KBM-7 (cell line): ENCODE results near the gene SHISA6.

ENCODE experiments used
- DNase-seq: peaks from one replicate; pipeline ENCODE4 v3.0.0-alpha.2; 2015
- in situ Hi-C: fragments of 300-500 bp; cut with MboI; formaldehyde crosslinking; loops from 2 replicates; pipeline ENCODE4 v1.14.3; 2020; ENCODE audit warnings: low sequenced_read_pairs, low pct_unique_long_range_greater_than_20kb, mixed read lengths

Gene SHISA6

DNA sequence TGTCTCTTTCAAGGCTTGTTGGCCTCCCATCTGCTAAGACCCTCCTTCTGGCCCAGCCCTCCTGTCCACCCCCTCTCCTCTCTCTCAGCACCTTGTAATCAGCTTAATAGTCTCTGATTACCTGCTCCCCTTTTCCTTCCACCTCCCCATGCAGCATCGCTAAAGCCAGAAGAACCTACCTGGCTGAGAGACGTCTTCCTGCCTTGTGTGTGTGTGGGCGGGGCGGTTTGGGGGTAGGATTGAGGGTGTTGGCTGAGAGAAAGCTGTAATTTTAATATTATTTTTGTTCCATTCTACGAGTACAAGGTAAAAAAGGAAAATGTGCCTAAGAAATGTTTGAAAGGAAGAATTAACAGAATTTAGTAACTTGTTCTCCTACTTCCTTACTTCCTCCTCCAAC lies 360.6 kb downstream of the SHISA6 start:
- in situ Hi-C loops = no loop called here
- no peak for DNase-seq

DNA sequence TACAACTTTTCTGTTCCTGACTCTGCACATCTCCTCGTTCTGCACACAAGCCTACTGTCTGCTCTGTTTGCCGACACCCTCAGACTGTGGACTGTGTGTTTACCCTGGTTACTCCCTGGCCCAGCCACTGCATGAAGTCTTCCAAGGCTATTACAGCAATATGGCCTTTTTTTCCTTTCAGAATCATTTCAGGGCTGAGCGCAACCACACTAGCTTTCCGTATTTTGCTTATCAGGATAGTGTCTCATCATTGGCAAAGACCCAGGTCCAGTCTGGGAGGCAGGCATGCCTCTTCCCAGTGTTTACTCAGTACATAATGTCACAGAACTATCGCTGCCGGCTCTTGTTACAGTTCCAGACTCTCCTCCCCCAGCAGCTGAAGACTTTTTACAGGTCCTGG lies 367.4 kb downstream of the SHISA6 start:
- DNase-seq = no peak
- in situ Hi-C loops = no loop called here

- in situ Hi-C loops = no loop called here
- DNase-seq = no peak
Measured at GRCh38 chr17:11610999-11611566, 370.1 kb downstream of the SHISA6 start.

DNA sequence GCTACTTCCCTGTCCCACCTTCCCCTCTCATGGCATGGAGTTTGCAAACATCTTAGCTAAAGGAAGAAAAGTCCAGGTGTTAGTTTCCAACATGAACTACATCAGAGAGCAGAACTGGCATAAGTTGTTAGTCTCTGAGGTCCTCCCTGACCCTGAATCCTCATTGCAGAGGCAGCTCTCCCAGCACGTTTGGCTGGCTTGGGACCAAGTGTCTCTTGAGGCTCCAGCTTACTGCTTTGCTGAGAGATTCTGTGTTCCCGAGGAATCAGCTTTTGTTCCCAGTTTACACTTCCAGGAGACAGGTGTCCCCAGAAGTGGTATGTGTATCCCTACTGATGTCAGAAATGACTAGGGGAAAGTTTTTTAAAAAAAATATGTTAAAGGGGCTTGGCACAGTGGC lies 371.9 kb downstream of the SHISA6 start:
- in situ Hi-C loops = no loop called here
- DNase-seq = no peak
